AG10803 (cell line): ENCODE data around the gene GRID2.

Source experiments
- DNase-seq: peaks from one replicate; pipeline ENCODE4 v3.0.0; 2010; ENCODE audit warnings: low read depth
- H3K4me3 ChIP-seq: 2 replicates; pipeline ENCODE4 v1.5.1; 2011; ENCODE audit warnings: mild to moderate bottlenecking, low read length, control low read depth
- CTCF ChIP-seq: conservative IDR thresholded peaks from 2 replicates; pipeline ENCODE4 v1.5.1; 2011; ENCODE audit warnings: mild to moderate bottlenecking, low read length, control low read depth, inconsistent platforms

GRID2 gene

DNA sequence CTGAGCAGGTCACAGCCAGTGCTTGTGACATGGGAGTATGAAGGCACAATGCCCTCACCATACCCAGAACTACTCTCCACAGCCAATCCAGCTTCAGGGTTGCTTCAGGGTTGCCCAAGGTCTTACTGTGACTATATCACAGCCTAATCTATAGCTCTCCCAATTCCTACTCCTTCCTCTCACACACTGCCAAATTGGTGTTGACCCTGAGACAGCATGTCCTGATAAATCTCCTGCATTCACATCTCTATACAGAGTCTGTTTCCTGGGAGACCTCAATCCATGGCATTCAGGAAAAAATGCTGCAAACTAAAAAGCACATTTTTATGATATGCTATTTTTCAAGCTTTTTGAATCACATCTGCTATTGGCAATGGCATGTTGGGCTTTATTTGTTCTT lies 456.7 kb downstream of the GRID2 start:
- no peak for TF ChIP-seq CTCF
- DNase-seq: no peak
- no peak overlapping the region for H3K4me3 ChIP-seq

- TF ChIP-seq CTCF: no peak
- H3K4me3 ChIP-seq: no peak overlapping the region
- no peak for DNase-seq
These were observed 472.3 kb downstream of the GRID2 start for GRCh38 chr4:92776080-92776479.

DNA sequence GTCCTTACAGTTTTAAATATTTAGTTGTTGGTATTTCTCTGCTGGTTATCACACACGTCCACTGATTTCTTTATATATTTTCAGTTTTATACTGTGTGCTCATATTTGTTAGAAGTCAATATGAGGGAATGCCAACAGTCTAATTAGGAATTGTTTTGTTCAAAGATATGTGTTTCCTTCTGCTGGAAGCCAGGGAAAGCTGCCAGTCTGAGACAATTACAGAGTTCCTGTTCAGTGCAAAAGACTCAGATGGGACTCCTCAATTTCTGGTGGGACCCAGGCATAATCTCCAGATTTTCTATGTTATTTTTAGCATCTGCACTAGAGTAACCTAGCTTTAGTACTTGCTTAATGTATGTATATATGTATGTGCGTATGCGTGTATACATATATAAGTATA lies 486.0 kb downstream of the GRID2 start:
- H3K4me3 ChIP-seq: no peak overlapping the region
- TF ChIP-seq CTCF: no peak
- no peak for DNase-seq

DNA sequence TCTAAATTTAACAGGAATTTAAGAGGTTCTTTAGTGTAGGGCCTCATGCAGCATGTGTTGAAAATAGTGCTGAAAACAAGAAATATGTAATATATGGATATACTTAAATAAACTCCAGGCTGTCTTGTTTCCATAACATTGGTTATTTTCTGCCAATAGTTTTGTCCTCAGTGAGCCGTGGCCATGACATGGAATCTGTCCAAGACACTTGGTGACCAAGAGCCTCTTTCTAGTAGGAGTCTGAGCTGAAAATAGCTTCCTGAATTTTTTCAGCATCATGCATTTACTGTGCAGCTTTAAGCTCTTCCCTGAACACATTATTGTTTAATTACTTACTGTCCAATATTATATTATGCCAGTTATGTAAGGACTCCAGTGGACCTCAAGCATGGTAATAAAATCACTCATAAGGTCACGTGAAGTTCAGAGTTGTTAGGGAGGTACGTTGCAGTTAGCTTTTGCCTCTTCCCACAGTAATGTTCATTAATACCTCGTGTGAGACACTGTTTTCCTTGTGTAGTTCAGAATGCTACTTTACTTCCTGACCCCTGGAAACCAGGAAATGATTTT lies 488.2 kb downstream of the GRID2 start:
- H3K4me3 ChIP-seq: no peak overlapping the region
- DNase-seq: no peak
- TF ChIP-seq CTCF: no peak

DNA sequence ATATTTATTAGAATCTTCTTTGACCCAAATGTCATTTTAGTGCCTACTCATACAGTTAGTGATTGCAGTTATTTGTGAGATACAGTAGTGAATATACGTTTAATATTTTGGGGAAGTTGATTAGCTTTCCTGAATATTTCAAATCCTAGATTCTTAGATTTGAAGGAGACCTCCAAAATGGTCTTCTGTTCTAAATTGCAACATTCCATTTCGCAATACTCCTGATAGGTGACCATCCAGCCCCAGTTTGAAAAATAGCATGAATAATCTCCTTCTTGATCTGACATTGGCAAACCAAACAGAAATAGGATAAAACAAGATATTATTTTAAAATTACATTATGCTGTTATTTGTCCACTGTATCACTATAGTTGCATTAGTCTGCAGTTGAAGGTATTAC lies 505.6 kb downstream of the GRID2 start:
- no peak overlapping the region for H3K4me3 ChIP-seq
- DNase-seq: no peak
- no peak for TF ChIP-seq CTCF

GRCh38 chr4:92812652-92813051 lies 508.9 kb downstream of the GRID2 start:
- no peak for DNase-seq
- no peak overlapping the region for H3K4me3 ChIP-seq
- TF ChIP-seq CTCF: no peak

DNA sequence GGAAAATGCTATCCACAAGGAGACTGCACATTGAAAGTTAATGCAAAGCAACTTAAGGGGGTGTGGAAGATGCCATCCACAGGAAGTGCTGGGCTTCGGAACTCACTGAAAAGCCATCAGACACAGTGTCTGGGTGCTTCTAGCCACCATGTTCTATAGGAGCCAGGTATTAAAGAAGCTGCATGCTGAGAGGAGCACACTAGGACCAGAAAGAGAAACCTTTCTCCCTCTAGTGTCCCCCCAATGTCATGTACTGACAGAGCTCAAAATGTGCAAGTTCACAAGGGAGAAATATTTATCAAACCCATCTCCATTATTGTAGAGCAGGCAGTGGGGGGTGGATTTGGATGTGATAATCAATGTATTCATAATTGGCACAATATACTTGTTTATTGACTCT lies 510.9 kb downstream of the GRID2 start:
- no peak for TF ChIP-seq CTCF
- DNase-seq: no peak
- no peak overlapping the region for H3K4me3 ChIP-seq
